H1 (cell line): ENCODE results near the gene MBNL2. TPM values are rescaled to one million over a fixed set of nuclear protein-coding genes. Genes with fewer than 3 reads are reported as not detected.

ENCODE experiments used
- ASH2L ChIP-seq: fragments of 200-600, 300-600 bp; sonication (generic); IDR thresholded peaks from one replicate; pipeline ENCODE4 v1.7.1; 2017; ENCODE audit warnings: low read length
- BCL11A ChIP-seq, 2 experiments: IDR thresholded peaks; one replicate each; pipeline ENCODE4 v1.6.1; 2011; ENCODE audit warnings: low read depth in 2 of 2, low read length in 2 of 2, mild to moderate bottlenecking in 2 of 2
- KDM4A ChIP-seq: IDR thresholded peaks from one replicate; pipeline ENCODE4 v1.7.1; 2012; ENCODE audit warnings: low read depth, mild to moderate bottlenecking, moderate library complexity, low read length, inconsistent platforms; ENCODE audit not compliant: severe bottlenecking
- RBBP5 ChIP-seq: IDR thresholded peaks from 2 replicates; pipeline ENCODE4 v1.7.1; 2012; ENCODE audit warnings: low read depth, mild to moderate bottlenecking, inconsistent platforms, low read length, moderate library complexity, borderline replicate concordance
- SRF ChIP-seq: IDR thresholded peaks from 2 replicates; pipeline ENCODE4 v1.6.1; 2011; ENCODE audit warnings: mild to moderate bottlenecking, low read depth, low read length, moderate library complexity
- TBP ChIP-seq: IDR thresholded peaks from 2 replicates; pipeline ENCODE4 v1.6.1; 2011; ENCODE audit warnings: low read depth, low read length, improper control_type of control experiment
- TEAD4 ChIP-seq: IDR thresholded peaks from 2 replicates; pipeline ENCODE4 v1.6.1; 2012; ENCODE audit warnings: low read depth, low read length, inconsistent platforms, mixed read lengths
- polyA plus RNA-seq, 7 experiments: library from polyadenylated mRNA; depleted of rRNA in 3 of 7; stranded (reverse) in 5 of 7; unstranded in 2 of 7; fragments of >200 nt in 5 of 7; fragments of 200-250 nt in 2 of 7; gene quantifications; 1 replicate in 5 of 7; 2 replicates in 1 of 7; 4 replicates in 1 of 7; pipeline versions ENCODE4 v1.2.1 to v1.2.3, GENCODE V29; 2011 to 2013; ENCODE audit warnings: missing spikeins in 2 of 7, mixed read lengths in 2 of 7
- total RNA-seq: library from RNA; stranded (reverse); fragmentation: NEBNext Ultra II Directional; extraction: Animal tissue kit (Norgen Biotek cat#: 25700); gene quantifications from 2 replicates; pipeline ENCODE4 v1.2.1, GENCODE V29; 2021

Gene MBNL2
- total and polyA plus RNA-seq, 2 of the 8 experiments (the other 6 are each of a cell fraction or from before 2014, with no cell fraction given): 1.0 to 2.6 TPM

DNA sequence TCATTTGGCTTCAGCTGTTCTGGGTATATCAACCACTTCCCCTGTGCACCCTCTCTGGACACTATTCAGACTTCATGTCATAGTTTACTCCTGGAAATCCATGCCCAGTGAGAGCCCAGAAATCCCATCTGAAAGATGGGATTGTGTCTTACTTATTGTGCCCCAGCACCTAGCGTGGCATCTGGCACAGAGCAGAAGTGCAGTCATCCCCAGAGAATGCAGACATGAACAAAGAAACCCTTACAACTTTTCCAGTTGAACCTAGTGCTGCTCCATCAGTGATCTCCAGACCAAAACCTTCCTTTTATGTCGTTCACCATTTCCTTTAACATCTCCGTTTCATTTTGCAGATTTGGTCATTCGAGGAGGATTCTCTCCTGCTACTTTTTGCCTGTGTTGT lies 60.6 kb downstream of the MBNL2 start (continued):
- TF ChIP-seq ASH2L (no peak), TEAD4 (no peak), RBBP5 (no peak), TBP (no peak), BCL11A (IDR thresholded peaks at IDR 0.05; ENCODE audit: low read depth in 2 of 2, low read length in 2 of 2) (no peak), SRF (no peak), KDM4A (no peak)
